MCF 10A (cell line): Measurements from ENCODE around the gene ADAM17. TPM values are rescaled to one million over a fixed set of nuclear protein-coding genes. Genes with fewer than 3 reads are reported as not detected.

Experiments
- BruUV-seq: library from RNA; stranded (reverse); fragments of 400-500 nt; replicated peaks from 2 replicates; lab custom pipeline; 2021; lab: Mats Ljungman, UMichigan
- CTCF ChIA-PET: fragments of 300-600 bp; sonication (Branson Sonifier 250); formaldehyde crosslinking; extraction: SDS; loops from one replicate; lab custom pipeline; 2021; ENCODE audit warnings: antibody characterized with exemption, inconsistent platforms; lab: Yijun Ruan, JAX
- POLR2A ChIA-PET: fragments of 300-600, 350-650 bp; sonication (Branson Sonifier 250); formaldehyde crosslinking; extraction: SDS; loops from one replicate; lab custom pipeline; 2020; ENCODE audit warnings: antibody characterized with exemption, inconsistent platforms; lab: Yijun Ruan, JAX
- DNase-seq: peaks from one replicate; pipeline ENCODE4 v3.0.0-alpha.2; 2018; ENCODE audit not compliant: unreplicated experiment
- H3K27ac Mint-ChIP-seq: one replicate; pipeline ENCODE4 v1.8.0; 2022; ENCODE audit warnings: mild to moderate bottlenecking, low read depth, mixed read lengths; ENCODE audit not compliant: unreplicated experiment
- H3K27me3 Mint-ChIP-seq: one replicate; pipeline ENCODE4 v1.8.0; 2022; ENCODE audit warnings: mixed read lengths; ENCODE audit not compliant: insufficient read depth, unreplicated experiment
- H3K36me3 Mint-ChIP-seq: one replicate; pipeline ENCODE4 v1.8.0; 2022; ENCODE audit warnings: mild to moderate bottlenecking, moderate library complexity, mixed read lengths; ENCODE audit not compliant: insufficient read depth, unreplicated experiment
- H3K4me1 Mint-ChIP-seq: one replicate; pipeline ENCODE4 v1.8.0; 2022; ENCODE audit warnings: mixed read lengths; ENCODE audit not compliant: insufficient read depth, unreplicated experiment
- H3K4me3 Mint-ChIP-seq: one replicate; pipeline ENCODE4 v1.8.0; 2022; ENCODE audit warnings: mild to moderate bottlenecking, moderate library complexity, mixed read lengths; ENCODE audit not compliant: unreplicated experiment
- H3K9me3 Mint-ChIP-seq: one replicate; pipeline ENCODE4 v1.8.0; 2022; ENCODE audit warnings: mixed read lengths; ENCODE audit not compliant: unreplicated experiment
- intact Hi-C: fragments of 100-400 bp; cut with micrococcal nuclease; formaldehyde crosslinking; loops from 2 replicates; pipeline ENCODE4 v1.14.1; 2022
- total RNA-seq: library from RNA; stranded (reverse); gene quantifications from 2 replicates; pipeline ENCODE4 v1.2.3, GENCODE V29; 2022
- TF ChIP-seq, protein P1 (sequence below): fragments of 200-600 bp; IDR thresholded peaks from one replicate; pipeline ENCODE4 v1.8.0; 2022; ENCODE audit warnings: antibody characterized with exemption, mild to moderate bottlenecking; ENCODE audit not compliant: unreplicated experiment

The ADAM17 gene
- total RNA-seq, 1 experiment from 2014 or later: 44.3 TPM

DNA sequence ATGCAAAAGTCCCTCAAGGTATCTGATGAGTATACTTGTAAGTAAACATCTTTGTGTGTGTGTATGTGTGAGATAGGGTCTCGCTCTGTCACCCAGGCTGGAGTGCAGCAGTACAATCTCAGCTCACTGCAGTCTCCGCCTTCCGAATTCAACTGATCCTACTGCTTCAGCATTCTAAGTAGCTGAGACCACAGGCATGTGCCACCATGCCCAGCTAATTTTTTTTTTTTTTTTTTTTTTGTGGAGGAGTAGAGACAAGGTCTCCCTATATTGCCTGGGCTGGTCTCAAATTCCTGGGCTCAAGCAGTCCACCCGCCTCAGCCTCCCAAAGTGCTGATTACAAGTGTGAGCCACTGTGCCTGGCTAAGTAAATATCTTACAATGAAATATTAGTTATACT, 23.2 kb downstream of the ADAM17 start:
- Mint-ChIP-seq H3K27me3 (no peaks in the 10 kb centered on the region), H3K4me1 (peaks cover under 1% of the 10 kb centered on the region), H3K36me3 (peaks cover 48% of the 10 kb centered on the region), H3K9me3 (no peaks in the 10 kb centered on the region), H3K27ac (no peak overlapping the region), H3K4me3 (no peak overlapping the region)
- intact Hi-C loops: no loop called here
- BruUV-seq: no TSS peak
- ChIA-PET CTCF (interaction anchor here (0.6 to 0.8 kb wide), 2 partner anchors 56 to 525 kb away, joined by 3 to 4 read pairs; no protein-coding TSS in a partner anchor), POLR2A (interaction anchor here (1.0 to 1.4 kb wide), 2 partner anchors 24 to 49 kb away, joined by 3 to 4 read pairs; partner anchors contain the start of gene ADAM17)
- TF ChIP-seq, protein P1, sequence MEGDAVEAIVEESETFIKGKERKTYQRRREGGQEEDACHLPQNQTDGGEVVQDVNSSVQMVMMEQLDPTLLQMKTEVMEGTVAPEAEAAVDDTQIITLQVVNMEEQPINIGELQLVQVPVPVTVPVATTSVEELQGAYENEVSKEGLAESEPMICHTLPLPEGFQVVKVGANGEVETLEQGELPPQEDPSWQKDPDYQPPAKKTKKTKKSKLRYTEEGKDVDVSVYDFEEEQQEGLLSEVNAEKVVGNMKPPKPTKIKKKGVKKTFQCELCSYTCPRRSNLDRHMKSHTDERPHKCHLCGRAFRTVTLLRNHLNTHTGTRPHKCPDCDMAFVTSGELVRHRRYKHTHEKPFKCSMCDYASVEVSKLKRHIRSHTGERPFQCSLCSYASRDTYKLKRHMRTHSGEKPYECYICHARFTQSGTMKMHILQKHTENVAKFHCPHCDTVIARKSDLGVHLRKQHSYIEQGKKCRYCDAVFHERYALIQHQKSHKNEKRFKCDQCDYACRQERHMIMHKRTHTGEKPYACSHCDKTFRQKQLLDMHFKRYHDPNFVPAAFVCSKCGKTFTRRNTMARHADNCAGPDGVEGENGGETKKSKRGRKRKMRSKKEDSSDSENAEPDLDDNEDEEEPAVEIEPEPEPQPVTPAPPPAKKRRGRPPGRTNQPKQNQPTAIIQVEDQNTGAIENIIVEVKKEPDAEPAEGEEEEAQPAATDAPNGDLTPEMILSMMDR: no peak
- no peak for DNase-seq

- H3K4me3 Mint-ChIP-seq: no peak overlapping the region
- intact Hi-C loops: no loop called here
- no peak overlapping the region for H3K27ac Mint-ChIP-seq
- H3K27me3 Mint-ChIP-seq: no peaks in the 10 kb centered on the region
- peaks cover 54% of the 10 kb centered on the region for H3K36me3 Mint-ChIP-seq
- CTCF ChIA-PET: no interaction called here
- no peak for DNase-seq
- H3K4me1 Mint-ChIP-seq: no peaks in the 10 kb centered on the region
- POLR2A ChIA-PET: no interaction called here
- TF ChIP-seq, protein P1: no peak
- BruUV-seq: no TSS peak
- H3K9me3 Mint-ChIP-seq: no peaks in the 10 kb centered on the region
Measured at GRCh38 chr2:9527995-9528787, 27.4 kb downstream of the ADAM17 start.

- CTCF ChIA-PET: no interaction called here
- no peaks in the 10 kb centered on the region for H3K27me3 Mint-ChIP-seq
- no peaks in the 10 kb centered on the region for H3K9me3 Mint-ChIP-seq
- TF ChIP-seq, protein P1: no peak
- intact Hi-C loops: no loop called here
- no peak for DNase-seq
- peaks cover 61% of the 10 kb centered on the region for H3K36me3 Mint-ChIP-seq
- BruUV-seq: no TSS peak
- H3K4me3 Mint-ChIP-seq: no peak overlapping the region
- no peak overlapping the region for H3K27ac Mint-ChIP-seq
- no peaks in the 10 kb centered on the region for H3K4me1 Mint-ChIP-seq
- POLR2A ChIA-PET: interaction anchor here (0.7 to 0.8 kb wide), 3 partner anchors 12 to 95 kb away, joined by 3 read pairs; no protein-coding TSS in a partner anchor
Measured at GRCh38 chr2:9525266-9525665, 30.4 kb downstream of the ADAM17 start.

DNA sequence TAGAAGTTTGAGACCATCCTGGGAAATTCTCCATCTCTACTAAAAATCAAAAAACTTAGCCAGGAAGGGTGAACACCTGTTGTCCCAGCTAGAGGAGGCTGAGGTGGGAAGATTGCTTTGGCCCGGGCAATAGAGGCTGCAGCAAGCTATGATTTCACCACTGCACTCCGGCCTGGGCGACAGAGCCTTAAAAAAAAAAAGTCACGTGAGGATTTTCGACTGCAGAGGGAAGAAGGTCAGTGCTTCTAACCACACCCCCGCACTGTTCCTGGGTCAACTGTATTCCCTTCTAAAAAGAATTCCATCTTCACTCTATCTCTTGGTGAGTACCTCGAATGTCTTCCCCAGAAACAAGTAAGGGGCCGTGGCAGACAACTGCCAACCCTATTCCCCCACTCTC, 31.3 kb downstream of the ADAM17 start:
- Mint-ChIP-seq H3K4me3 (no peak overlapping the region), H3K9me3 (no peaks in the 10 kb centered on the region), H3K36me3 (peaks cover 64% of the 10 kb centered on the region), H3K27ac (no peak overlapping the region), H3K27me3 (no peaks in the 10 kb centered on the region), H3K4me1 (no peaks in the 10 kb centered on the region)
- TF ChIP-seq, protein P1: no peak
- POLR2A ChIA-PET: interaction anchor here (0.8 to 0.9 kb wide), 2 partner anchors 12 to 31 kb away, joined by 3 read pairs; no protein-coding TSS in a partner anchor
- intact Hi-C loops: no loop called here
- CTCF ChIA-PET: interaction anchor here (0.6 to 0.7 kb wide), 3 partner anchors 19 to 708 kb away, joined by 3 to 4 read pairs (median 4); no protein-coding TSS in a partner anchor
- DNase-seq: no peak
- BruUV-seq: no TSS peak
